GM20431 (cell line): ENCODE results near the gene FBRSL1.

ENCODE experiments used
- in situ Hi-C: fragments of 300-500 bp; cut with MseI, MboI; formaldehyde crosslinking; loops from one replicate; pipeline ENCODE4 v1.15.0; 2020; ENCODE audit warnings: low sequenced_read_pairs; ENCODE audit not compliant: unreplicated experiment

FBRSL1 gene

DNA sequence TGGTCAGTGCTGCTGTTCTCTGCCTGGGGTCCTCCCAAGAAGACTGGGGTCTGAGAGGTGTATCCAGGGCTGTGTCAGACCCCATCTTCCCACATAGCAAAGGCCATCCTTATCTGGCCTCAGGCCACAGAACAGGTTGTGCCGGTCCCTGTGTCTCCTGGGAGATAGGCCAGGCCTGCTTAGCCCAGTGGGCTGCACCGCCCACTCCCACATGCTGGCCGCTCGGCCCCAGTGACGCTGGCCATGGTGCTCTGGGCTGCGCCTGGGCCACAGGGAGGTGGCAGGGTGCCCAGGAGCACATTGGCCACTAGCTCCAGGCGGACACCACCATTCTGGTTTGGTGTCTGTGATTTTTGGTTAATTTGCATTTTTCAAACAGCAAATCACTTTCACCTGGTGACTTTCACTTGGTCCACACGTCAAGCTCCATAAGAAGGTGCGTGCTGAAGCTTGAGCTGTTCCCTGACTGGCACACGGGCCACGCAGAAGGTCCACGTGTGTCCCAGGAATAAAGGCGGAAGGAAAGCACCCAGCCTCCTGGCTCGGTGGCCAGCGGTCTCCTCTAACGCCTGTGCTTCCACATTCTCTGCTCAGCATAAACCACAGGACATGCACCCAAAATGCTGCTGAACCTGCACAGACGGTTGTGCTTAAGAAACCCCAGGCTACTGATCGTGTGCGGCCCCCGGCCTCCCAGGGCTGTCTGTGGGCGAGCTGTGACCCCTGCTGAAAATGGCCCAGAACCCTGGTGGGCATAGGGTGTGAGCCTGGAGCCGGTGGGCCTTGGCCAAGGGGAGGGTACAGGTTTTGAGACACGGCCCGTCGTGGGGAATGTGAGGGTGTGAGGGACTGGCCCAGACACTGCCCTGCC, 4.6 kb downstream of the FBRSL1 start:
- in situ Hi-C loops, result no loop called here

DNA sequence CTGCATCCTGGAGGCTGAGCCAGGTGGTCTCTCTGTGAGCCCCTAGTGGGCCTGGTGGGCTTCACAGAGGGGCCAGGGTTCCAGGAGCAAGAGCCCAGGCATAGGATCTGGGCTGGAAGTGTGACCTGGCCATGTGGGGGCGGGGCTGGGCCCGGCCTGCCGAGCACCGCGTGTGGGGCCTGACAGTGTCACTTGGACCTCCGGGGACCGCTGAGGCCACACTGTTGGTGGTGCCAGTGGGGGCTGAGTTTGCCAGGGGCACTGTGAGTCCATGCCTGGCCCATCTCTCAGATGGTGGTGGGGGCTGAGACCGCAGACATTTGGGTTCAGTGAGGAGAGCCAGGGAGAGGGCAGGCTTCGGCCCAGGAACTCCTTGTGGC, 5.2 kb downstream of the FBRSL1 start:
- in situ Hi-C loops, result no loop called here

DNA sequence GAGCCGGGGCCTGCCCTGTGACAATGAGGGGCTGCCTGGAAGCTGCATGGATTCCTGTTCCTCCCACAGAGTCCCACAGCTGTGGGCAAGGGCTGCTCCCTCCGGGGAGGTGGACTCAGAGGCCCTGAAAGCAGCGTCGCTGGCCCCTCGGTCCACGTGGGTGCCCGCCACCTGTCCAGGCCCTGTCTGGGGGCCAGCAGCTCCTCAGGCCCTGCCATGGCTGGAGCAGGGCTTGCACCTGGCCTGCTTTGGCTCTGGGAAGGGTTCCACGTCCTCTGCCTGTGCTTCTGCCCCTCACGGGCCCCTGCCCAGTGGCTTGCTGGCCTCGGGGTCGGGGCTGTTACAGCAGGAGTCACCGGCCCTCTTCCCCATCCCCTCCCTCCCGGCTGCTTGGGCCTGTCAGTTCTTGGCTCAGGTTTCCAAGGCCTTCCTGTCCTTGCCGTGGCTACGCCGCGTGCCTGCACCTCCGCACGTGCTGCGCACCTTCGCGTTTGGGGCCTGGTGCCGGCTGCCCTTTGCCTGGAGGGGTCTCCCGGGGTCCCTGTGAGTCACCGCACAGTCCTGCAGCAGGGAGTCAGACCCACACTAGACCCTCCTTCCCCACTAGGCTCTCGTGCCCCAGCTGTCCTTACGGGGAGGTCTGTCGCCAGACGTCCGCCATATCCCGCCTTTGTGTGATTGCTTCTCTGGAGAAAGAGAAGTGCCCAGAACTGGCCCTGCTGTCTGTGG, 5.8 kb downstream of the FBRSL1 start:
- in situ Hi-C loops, result no loop called here

DNA sequence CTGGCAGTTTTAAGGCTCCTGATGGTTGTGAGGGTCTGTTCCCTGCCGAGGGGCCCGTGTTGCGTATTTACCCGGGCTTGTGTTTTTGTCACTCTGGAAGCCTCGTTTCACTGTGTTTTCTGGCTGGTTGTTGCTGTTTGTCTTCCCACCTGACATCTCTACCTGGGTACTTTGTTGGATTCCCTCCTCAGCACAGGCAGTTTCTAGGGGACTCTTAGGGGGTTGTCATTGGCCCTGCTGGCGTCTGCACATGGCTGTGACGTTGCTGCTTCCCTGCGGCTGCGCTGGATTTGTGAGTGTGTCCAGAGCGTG, 6.4 kb downstream of the FBRSL1 start:
- in situ Hi-C loops, result no loop called here

- in situ Hi-C loops, result no loop called here
Observed at GRCh38 chr12:132496710-132497109, 6.8 kb downstream of the FBRSL1 start.

DNA sequence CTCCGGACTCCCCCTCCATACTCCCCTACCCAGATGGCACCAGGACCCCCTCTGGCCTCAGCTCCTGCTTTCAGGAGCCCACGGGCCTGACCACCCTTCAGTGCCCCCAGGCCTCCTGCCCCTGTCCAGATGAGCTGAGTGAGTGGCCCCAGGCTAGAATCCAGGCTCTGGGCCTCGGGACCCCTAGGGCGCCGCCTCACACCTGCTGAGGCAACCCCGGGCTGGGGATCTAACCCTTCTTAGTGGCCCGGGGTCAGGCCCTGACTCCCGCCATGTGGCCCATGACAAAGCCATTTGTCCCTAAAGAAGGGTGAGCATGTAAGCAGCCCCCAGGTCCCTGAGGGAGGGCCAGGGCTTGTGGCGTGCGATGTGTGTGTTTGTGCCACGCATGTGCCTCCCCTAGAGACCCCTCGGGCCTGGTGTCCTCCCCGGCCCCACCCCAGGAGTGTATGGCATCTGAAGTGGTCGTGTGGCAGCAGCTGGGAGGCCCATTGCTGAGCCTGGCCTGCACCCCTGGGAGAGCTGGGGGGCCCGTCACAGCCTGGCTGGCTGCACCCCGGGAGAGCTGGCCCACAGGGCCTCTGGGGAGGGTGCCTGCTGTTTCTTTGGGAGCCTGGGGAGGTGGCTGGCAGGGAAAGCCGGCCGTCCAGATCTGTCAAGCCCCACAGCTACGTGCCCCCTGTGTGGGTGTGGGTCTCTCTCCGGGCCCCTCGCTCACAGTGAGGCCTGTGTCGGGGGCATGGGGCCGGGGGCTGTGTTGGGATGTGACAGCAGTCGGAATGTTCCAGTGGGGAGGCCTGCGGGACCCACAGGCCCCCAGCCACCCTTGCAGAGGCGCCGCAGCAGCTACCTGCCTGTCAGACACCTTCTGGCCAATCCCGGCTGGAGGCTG, 7.8 kb downstream of the FBRSL1 start:
- in situ Hi-C loops, result no loop called here

DNA sequence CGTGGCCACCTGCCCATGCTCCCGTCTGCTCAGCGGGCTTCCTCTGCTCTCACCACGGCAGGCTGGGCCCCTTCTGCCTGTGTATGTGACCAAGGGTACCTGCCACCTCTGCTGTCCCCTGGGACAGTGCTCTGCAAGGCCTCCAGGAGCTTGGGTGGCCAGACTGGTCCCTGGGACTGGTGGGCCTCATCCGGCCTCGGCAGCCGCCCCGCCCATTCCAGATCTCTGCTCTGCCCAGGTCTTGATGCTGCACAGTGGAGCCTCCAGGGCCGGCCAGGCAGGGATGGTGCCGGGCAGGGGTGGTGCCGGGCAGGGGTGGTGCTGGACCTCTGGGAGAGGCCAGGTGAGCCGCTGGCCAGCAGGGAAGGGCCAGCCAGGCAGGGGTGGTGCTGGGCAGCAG, 9.0 kb downstream of the FBRSL1 start:
- in situ Hi-C loops, result no loop called here

- in situ Hi-C loops, result no loop called here
Observed at GRCh38 chr12:132500142-132500855, 10.3 kb downstream of the FBRSL1 start.

DNA sequence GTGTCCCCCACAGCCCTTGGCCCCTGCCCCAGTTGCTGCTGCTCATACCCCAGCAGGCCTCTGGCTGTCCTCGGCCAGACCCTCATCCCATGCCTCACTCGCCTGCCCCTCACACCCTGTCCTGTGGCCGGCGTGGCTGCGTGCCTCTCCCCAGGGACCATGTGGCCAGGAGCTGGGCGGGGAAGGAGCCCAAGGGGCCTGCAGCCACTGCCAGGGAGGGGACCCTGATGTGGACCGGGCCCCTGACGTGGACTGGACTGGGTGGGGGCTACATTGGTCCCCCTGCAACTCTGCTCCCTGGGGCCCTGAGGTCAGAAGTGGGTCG, 10.9 kb downstream of the FBRSL1 start:
- in situ Hi-C loops, result no loop called here

DNA sequence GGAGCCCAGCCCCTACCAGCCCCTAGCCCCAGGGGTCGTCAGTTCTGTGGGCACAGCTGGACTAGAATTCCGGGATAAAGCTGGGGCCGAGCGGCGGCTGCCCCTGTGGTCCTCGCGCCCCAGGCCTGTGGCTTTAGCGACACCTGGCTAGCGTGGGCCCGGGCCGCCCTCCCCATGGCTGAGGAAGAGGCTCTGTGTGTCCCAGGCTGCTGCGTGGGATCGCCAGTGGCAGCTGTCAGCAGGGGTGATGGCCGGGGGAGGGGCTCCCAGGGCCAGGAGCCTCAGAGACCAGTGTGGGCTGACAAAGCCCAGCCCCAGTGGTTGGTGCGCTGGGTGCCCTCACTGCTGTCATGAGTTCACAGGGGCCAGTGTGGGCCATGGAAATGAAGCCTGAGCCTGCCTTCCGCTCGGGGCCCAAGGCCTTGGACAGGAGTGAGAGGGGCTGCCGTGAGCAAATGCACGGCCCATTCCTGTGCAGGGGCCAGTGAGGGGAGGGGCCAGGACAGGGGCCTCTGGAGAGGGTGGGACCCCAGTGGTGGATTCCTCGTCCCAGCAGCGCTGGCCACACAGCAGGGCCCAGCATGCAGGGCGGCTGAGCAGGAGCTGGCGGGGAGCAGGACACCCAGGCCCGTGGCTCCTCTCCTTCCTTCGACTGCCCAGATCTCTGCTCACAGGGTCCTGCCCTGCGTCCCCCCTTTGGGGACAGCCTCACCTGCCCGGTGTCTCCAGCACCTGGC, 11.4 kb downstream of the FBRSL1 start:
- in situ Hi-C loops, result no loop called here

GRCh38 chr12:132502149-132502881, 12.4 kb downstream of the FBRSL1 start:
- in situ Hi-C loops, result no loop called here

DNA sequence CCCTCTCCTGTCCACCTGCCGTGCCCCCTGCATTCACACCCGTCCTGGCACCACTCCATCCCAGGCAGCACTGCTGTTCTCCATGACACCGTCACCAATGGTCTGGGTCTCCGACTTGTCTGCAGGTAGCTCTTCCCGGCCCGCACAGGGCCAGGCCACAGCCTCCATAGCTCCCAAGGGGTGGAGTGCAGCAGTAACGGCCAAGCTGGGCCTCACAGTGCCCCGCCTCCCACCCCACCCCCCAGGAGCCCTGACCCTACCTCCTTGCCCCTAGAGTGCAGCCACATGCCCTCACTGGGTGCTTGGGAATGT, 12.9 kb downstream of the FBRSL1 start:
- in situ Hi-C loops, result no loop called here

- in situ Hi-C loops, result no loop called here
Observed at GRCh38 chr12:132503618-132504204, 13.8 kb downstream of the FBRSL1 start.

GRCh38 chr12:132505105-132505851, 15.3 kb downstream of the FBRSL1 start:
- in situ Hi-C loops, result no loop called here

GRCh38 chr12:132505852-132506219, 15.9 kb downstream of the FBRSL1 start:
- in situ Hi-C loops, result no loop called here

DNA sequence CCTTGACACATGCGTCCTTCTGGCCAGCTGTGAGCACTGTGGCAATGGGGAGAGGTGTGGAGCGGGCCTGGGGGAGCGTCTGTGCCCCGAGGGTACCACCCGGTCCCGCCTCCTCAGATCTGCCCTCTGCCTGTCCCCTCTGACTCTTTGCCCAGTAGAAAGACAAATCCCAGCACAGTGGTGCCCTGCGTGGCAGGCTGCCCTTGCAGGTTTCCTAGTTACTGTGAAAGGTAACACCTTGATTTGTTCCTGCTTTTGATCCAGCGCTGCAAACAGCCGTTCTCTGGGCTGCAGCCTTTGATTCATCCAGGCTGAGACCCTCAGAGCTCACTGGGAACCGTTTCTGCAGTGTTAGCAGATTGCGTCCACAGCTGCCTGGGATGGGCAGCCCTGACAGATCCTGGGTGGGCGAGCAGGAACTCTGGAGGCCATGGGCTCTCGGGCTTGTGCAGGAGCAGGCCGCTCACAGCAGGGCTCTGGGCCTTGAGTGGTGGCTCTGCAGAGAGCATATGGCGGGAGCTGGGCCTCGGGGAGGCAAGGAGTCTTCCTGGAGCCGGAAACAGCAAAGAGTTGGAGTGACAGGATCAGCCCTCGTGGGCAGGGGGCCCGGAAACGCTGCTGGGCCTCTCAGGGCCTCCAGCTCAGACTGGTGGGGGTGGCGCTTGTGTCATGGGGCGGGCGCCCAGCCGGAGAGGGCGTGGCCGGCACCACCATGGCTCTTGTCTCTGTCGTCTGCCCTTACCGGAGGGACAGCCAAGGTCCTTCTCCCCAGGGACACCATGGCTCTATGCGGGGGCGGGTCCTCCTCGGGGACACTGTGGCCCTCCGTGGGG, 16.6 kb downstream of the FBRSL1 start:
- in situ Hi-C loops, result no loop called here

DNA sequence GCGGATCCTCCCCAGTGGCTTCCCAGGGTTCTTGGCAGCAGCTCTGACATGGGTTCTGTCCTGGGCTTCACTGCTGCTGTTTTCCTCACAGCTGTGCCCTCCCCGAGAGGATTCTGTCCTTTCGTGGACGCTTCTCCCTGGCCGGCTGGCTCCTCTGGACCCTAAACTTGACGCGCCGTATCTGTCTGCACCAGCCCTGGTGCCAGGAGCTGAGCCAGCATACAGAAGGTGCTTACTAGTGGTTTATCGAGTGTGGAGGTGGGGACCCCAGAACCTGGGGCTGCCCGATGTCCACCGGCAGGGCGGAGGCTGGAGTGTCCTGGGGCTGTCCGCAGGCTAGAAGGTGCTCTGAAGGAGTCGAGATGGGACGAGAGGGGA, 17.2 kb downstream of the FBRSL1 start:
- in situ Hi-C loops, result no loop called here
